NCI-H1417 (cell line): ENCODE data around the gene GPATCH3.
"Not testable (repeated sequence)": the region's sequence is repeated elsewhere in the genome, so short reads cannot be mapped to it uniquely, and the experiment has no call there.

Experiments
- DNase-seq, 3 experiments: peaks; one replicate each; lab custom pipeline; 2025; lab: John Stamatoyannopoulos, UW

GPATCH3 gene

DNA sequence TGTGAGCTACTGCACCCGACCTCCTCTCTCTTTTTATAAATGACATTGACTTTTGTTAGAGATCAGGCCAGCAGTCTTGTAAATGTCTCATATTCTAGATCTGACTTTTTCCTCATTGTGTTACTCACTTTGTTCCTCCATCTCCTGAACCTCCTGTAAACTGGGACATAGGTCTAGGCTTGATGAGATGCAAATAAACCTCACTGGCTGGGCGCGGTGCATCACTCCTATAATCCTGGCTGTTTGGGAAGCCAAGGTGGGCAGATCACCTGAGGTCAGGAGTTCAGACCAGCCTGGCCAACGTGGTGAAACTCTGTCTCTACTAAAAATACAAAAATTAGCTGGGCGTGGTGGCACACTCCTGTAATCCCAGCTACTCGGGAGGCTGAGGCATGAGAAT lies 52.4 kb downstream of the GPATCH3 start:
- not testable (repeated sequence) for DNase-seq

DNA sequence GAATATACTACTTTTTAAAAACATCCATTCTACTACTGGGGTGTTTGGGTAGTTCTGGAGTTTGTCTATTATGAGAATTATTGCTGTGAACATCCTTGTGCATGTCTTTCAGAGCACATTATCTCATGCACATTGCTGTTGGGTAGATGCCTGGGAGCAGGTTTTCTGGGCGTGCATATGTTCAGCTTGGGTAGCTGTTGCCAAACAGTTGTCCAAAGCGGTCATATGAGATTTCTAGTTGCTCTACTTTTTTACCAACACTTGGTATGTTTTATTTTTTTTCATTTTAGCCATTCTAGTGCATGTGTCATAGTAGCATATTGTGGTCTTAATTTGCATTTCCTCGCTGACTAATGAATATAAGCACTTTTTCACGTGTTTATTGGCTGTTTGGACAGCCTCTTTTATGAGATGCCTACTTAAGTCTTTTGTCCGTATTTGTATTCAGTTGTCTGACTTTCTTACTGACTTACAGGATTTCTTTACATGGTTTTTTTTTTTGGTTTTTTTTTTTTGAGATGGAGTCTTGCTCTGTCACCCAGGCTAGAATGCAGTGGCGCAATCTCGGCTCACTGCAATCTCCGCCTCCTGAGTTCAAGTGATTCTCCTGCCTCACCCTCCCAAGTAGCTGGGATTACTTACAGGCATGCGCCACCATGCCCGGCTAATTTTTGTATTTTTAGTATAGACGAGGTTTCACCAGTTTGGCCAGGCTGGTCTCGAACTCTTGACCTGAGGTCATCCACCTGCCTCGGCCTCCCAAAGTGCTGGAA lies 55.7 kb downstream of the GPATCH3 start:
- DNase-seq = no peak
